ENCODE measurements around the gene EPN3. TPM values are rescaled to one million over a fixed set of nuclear protein-coding genes. Genes with fewer than 3 reads are reported as not detected.

Gene EPN3
- total RNA-seq, 1 donor from 2014 or later = 0.24 TPM

GRCh38 chr17:50547035-50547735, 14.7 kb downstream of the EPN3 start, which contains the start of gene SPATA20:
SPATA20 (plus strand) TSS chr17:50547174; CDS start chr17:50547209, 35 bp downstream.
- Mint-ChIP-seq H3K4me3 (peak within 1 kb of the TSS; percentile 79), H3K27me3 (ENCODE audit: insufficient read depth, low read depth) (peaks cover 11% of the 10 kb centered on the region), H3K27ac (peak within 1 kb of the TSS; percentile 66), H3K9me3 (no peaks in the 10 kb centered on the region), H3K4me1 (peaks cover 18% of the 10 kb centered on the region), H3K36me3 (peaks cover 2% of the 10 kb centered on the region)
- Histone ChIP-seq H3K4me3 (peak within 1 kb of the TSS; percentile 60), H3K9me3 (ENCODE audit: low read depth) (no peaks in the 10 kb centered on the region), H3K27ac (no peak within 1 kb of the TSS), H3K4me1 (peaks cover 16% of the 10 kb centered on the region), H3K9ac (peak within 1 kb of the TSS; percentile 52), H3K27me3 (peaks cover 10% of the 10 kb centered on the region), H3F3A (ENCODE audit: low read depth) (peaks cover 13% of the 10 kb centered on the region), H4K20me1 (ENCODE audit: low read depth) (no peaks in the 10 kb centered on the region), H3K4me2 (peak within 1 kb of the TSS; percentile 86), H2AFZ (replicated peaks) (peak within 1 kb of the TSS; percentile 43), H3K79me2 (ENCODE audit: low read depth) (no peaks in the 10 kb centered on the region), H3K36me3 (no peaks in the 10 kb centered on the region)
- TF ChIP-seq, protein P1, sequence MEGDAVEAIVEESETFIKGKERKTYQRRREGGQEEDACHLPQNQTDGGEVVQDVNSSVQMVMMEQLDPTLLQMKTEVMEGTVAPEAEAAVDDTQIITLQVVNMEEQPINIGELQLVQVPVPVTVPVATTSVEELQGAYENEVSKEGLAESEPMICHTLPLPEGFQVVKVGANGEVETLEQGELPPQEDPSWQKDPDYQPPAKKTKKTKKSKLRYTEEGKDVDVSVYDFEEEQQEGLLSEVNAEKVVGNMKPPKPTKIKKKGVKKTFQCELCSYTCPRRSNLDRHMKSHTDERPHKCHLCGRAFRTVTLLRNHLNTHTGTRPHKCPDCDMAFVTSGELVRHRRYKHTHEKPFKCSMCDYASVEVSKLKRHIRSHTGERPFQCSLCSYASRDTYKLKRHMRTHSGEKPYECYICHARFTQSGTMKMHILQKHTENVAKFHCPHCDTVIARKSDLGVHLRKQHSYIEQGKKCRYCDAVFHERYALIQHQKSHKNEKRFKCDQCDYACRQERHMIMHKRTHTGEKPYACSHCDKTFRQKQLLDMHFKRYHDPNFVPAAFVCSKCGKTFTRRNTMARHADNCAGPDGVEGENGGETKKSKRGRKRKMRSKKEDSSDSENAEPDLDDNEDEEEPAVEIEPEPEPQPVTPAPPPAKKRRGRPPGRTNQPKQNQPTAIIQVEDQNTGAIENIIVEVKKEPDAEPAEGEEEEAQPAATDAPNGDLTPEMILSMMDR (IDR thresholded peaks at IDR 0.05) = peak; percentile 95
- no peak for TF ChIP-seq EZH2 (IDR thresholded peaks at IDR 0.05)
- peak; percentile 95 for DNase-seq (ENCODE audit: low spot score)

GRCh38 chr17:50547736-50548083, 15.2 kb downstream of the EPN3 start:
- Histone ChIP-seq H3K4me1 (peaks cover 11% of the 10 kb centered on the region), H3K79me2 (ENCODE audit: low read depth) (no peaks in the 10 kb centered on the region), H3K27me3 (peaks cover 10% of the 10 kb centered on the region), H3K4me3 (peak overlapping the region; percentile 60), H3K9me3 (ENCODE audit: low read depth) (no peaks in the 10 kb centered on the region), H3K36me3 (no peaks in the 10 kb centered on the region), H3K27ac (no peak overlapping the region), H2AFZ (replicated peaks) (peak overlapping the region; percentile 43), H3K4me2 (peak overlapping the region; percentile 86), H3F3A (ENCODE audit: low read depth) (peaks cover 9% of the 10 kb centered on the region), H4K20me1 (ENCODE audit: low read depth) (no peaks in the 10 kb centered on the region), H3K9ac (no peak overlapping the region)
- Mint-ChIP-seq H3K4me3 (peak overlapping the region; percentile 79), H3K36me3 (peaks cover 2% of the 10 kb centered on the region), H3K27ac (no peak overlapping the region), H3K9me3 (no peaks in the 10 kb centered on the region), H3K4me1 (peaks cover 12% of the 10 kb centered on the region), H3K27me3 (ENCODE audit: insufficient read depth, low read depth) (peaks cover 14% of the 10 kb centered on the region)
- DNase-seq (ENCODE audit: low spot score) = no peak
- TF ChIP-seq EZH2phosphoT487 (IDR thresholded peaks at IDR 0.05) (no peak), EZH2 (IDR thresholded peaks at IDR 0.05) (no peak)
- TF ChIP-seq, protein P1 (IDR thresholded peaks at IDR 0.05) = no peak

DNA sequence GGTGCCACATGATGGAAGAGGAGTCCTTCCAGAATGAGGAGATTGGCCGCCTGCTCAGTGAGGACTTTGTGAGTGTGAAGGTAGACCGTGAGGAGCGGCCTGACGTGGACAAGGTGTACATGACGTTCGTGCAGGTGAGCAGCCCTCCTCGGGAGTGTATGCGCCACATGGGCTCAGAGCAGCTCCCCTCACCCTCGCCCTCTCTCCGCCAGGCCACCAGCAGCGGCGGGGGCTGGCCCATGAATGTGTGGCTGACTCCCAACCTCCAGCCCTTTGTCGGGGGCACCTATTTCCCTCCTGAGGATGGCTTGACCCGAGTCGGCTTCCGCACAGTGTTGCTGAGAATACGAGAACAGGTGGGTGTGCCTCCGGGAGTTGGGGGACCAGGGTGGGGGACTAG, 16.3 kb downstream of the EPN3 start:
- Histone ChIP-seq H4K20me1 (ENCODE audit: low read depth) (no peaks in the 10 kb centered on the region), H3K79me2 (ENCODE audit: low read depth) (no peaks in the 10 kb centered on the region), H3K4me3 (no peak overlapping the region), H3K27ac (no peak overlapping the region), H3K4me2 (no peak overlapping the region), H3K27me3 (peaks cover 10% of the 10 kb centered on the region), H3K36me3 (no peaks in the 10 kb centered on the region), H3F3A (ENCODE audit: low read depth) (no peaks in the 10 kb centered on the region), H3K9ac (no peak overlapping the region), H2AFZ (replicated peaks) (no peak overlapping the region), H3K4me1 (peaks cover 8% of the 10 kb centered on the region), H3K9me3 (ENCODE audit: low read depth) (no peaks in the 10 kb centered on the region)
- peaks cover 7% of the 10 kb centered on the region for H3K4me1 Mint-ChIP-seq
- peak overlapping the region; percentile 15 for H3K4me3 Mint-ChIP-seq
- H3K36me3 Mint-ChIP-seq = peaks cover 2% of the 10 kb centered on the region
- no peak for DNase-seq (ENCODE audit: low spot score)
- H3K27ac Mint-ChIP-seq = no peak overlapping the region
- no peak for TF ChIP-seq EZH2phosphoT487 (IDR thresholded peaks at IDR 0.05)
- no peaks in the 10 kb centered on the region for H3K9me3 Mint-ChIP-seq
- peaks cover 15% of the 10 kb centered on the region for H3K27me3 Mint-ChIP-seq (ENCODE audit: insufficient read depth, low read depth)

GRCh38 chr17:50549256-50549941, 16.9 kb downstream of the EPN3 start:
- H3K4me3 ChIP-seq = no peak overlapping the region
- no peak for DNase-seq (ENCODE audit: low spot score)
- H3K4me1 Mint-ChIP-seq = peaks cover 3% of the 10 kb centered on the region
- H4K20me1 ChIP-seq (ENCODE audit: low read depth) = no peaks in the 10 kb centered on the region
- no peak overlapping the region for H3K4me3 Mint-ChIP-seq
- no peaks in the 10 kb centered on the region for H3F3A ChIP-seq (ENCODE audit: low read depth)
- TF ChIP-seq, protein P1 (IDR thresholded peaks at IDR 0.05) = no peak
- TF ChIP-seq EZH2 (IDR thresholded peaks at IDR 0.05) (no peak), EZH2phosphoT487 (IDR thresholded peaks at IDR 0.05) (no peak)
- H3K36me3 Mint-ChIP-seq = peaks cover 2% of the 10 kb centered on the region
- H3K9me3 ChIP-seq (ENCODE audit: low read depth) = no peaks in the 10 kb centered on the region
- H3K79me2 ChIP-seq (ENCODE audit: low read depth) = no peaks in the 10 kb centered on the region
- H3K27me3 Mint-ChIP-seq (ENCODE audit: insufficient read depth, low read depth) = peaks cover 11% of the 10 kb centered on the region
- peak overlapping the region; percentile 48 for H3K27ac Mint-ChIP-seq
- H3K36me3 ChIP-seq = no peaks in the 10 kb centered on the region
- peaks cover 8% of the 10 kb centered on the region for H3K27me3 ChIP-seq
- no peaks in the 10 kb centered on the region for H3K9me3 Mint-ChIP-seq
- H3K27ac ChIP-seq = no peak overlapping the region
- no peak overlapping the region for H3K9ac ChIP-seq
- H2AFZ ChIP-seq (replicated peaks) = no peak overlapping the region
- H3K4me1 ChIP-seq = peaks cover 8% of the 10 kb centered on the region
- H3K4me2 ChIP-seq = no peak overlapping the region
